ENCODE results near the gene LDHD. TPM values are rescaled to one million over a fixed set of nuclear protein-coding genes. Genes with fewer than 3 reads are reported as not detected.

Gene LDHD
- total and polyA plus RNA-seq, 2 of the 8 experiments (the other 6 are each of a cell fraction or from before 2014, with no cell fraction given) = 14.9 to 18.2 TPM

- H3K27me3 ChIP-seq (replicated peaks in 1 of 4; ENCODE audit: control insufficient read depth in 3 of 4, extremely low read depth in 1 of 4, insufficient read depth in 3 of 4, low read length in 3 of 4) = no peaks in the 10 kb centered on the region
- DNase-seq (ENCODE audit: low read depth in 1 of 2, low spot score in 2 of 2) (no peak), FAIRE-seq (no peak)
- no peak overlapping the region for H2BK15ac ChIP-seq (ENCODE audit: low read length)
- H3K79me2 ChIP-seq (ENCODE audit: control insufficient read depth in 1 of 2, insufficient read depth in 2 of 2, low read length in 2 of 2) = peaks cover 0 to 7% of the 10 kb centered on the region in 2 experiments; a peak in 1 of 4 replicates
- H3K27ac ChIP-seq (ENCODE audit: low read depth, low read length) = no peak overlapping the region
- H3K4me3 ChIP-seq (ENCODE audit: extremely low read depth in 1 of 4, insufficient read depth in 2 of 4, low read depth in 3 of 4, low read length in 4 of 4) = no peak overlapping the region
- peaks cover 4% of the 10 kb centered on the region for H3K79me1 ChIP-seq (ENCODE audit: low read depth, low read length)
- H3K4me2 ChIP-seq (ENCODE audit: insufficient read depth in 1 of 2, low read depth in 2 of 2, low read length in 2 of 2) = no peak overlapping the region
- no peak overlapping the region for H3K23ac ChIP-seq (ENCODE audit: insufficient read length)
- H3K18ac ChIP-seq (ENCODE audit: extremely low read depth, low read length) = no peak overlapping the region
- CTCF ChIA-PET (ENCODE audit: partially characterized antibody) = interaction anchor here (6.8 to 16.3 kb wide), 3 partner anchors 8 to 112 kb away, joined by 90 to 171 read pairs (median 133); partner anchors contain the start of gene ZNRF1
- 95% methylated on average over 10 of the region's 10 CpGs; no CpG with 5 or more reads in 1 of the 2 experiments for WGBS, 2 experiments (ENCODE audit: extremely low coverage in 1 of 2, insufficient coverage in 1 of 2, insufficient read length in 1 of 2, insufficient replicate concordance in 2 of 2, low coverage in 1 of 2, low lambda C conversion rate in 2 of 2, missing lambda C conversion rate in 1 of 2)
- H3K9me3 ChIP-seq (ENCODE audit: insufficient read depth in 2 of 2, low read depth in 1 of 2, low read length in 1 of 2) = no peaks in the 10 kb centered on the region
- no peak overlapping the region for H4K5ac ChIP-seq (ENCODE audit: insufficient read length, low read depth, low read length)
- no peak overlapping the region for H2BK12ac ChIP-seq (ENCODE audit: low read depth, low read length)
- H4K91ac ChIP-seq (replicated peaks; ENCODE audit: insufficient read length, low read length) = no peak overlapping the region
- no peak overlapping the region for H2BK5ac ChIP-seq (ENCODE audit: low read depth, low read length)
- POLR2A ChIA-PET (ENCODE audit: partially characterized antibody) = interaction anchor here (5.7 to 6.0 kb wide), 2 partner anchors 8 to 13 kb away, joined by 37 to 42 read pairs; no protein-coding TSS in a partner anchor
- H3K4me1 ChIP-seq (replicated peaks in 1 of 4; ENCODE audit: control insufficient read depth in 3 of 4, insufficient read depth in 4 of 4, low read length in 3 of 4) = peaks cover 9 to 37% (median 27%) of the 10 kb centered on the region in 4 experiments
- TF ChIP-seq POLR2A (IDR thresholded peaks at IDR 0.05; ENCODE audit: control extremely low read depth in 1 of 2, low read depth in 2 of 2, low read length in 2 of 2) = no peak
- no peak for TF ChIP-seq RFX5 (IDR thresholded peaks at IDR 0.05; ENCODE audit: borderline replicate concordance, low read depth, low read length)
- no peak for TF ChIP-seq TBP (IDR thresholded peaks at IDR 0.05; ENCODE audit: low read depth, low read length)
- no peak for TF ChIP-seq TCF12 (IDR thresholded peaks at IDR 0.05; ENCODE audit: low read depth, low read length)
- TF ChIP-seq NANOG (IDR thresholded peaks at IDR 0.05; ENCODE audit: insufficient read depth, low read depth, low read length, poor library complexity, severe bottlenecking) = no peak
- TF ChIP-seq SIX5 (IDR thresholded peaks at IDR 0.05; ENCODE audit: low read depth, low read length) = no peak
- no peak for TF ChIP-seq SP1 (IDR thresholded peaks at IDR 0.05; ENCODE audit: low read depth, low read length)
- no peak for TF ChIP-seq MAX (IDR thresholded peaks at IDR 0.05)
- no peak for TF ChIP-seq FOSL1 (IDR thresholded peaks at IDR 0.05; ENCODE audit: insufficient read depth, low read depth, low read length)
- H2AFZ ChIP-seq (ENCODE audit: low read length) = no peak overlapping the region
- no peaks in the 10 kb centered on the region; the same call in 1 of the 2 replicates for H3K23me2 ChIP-seq (ENCODE audit: low read depth, low read length)
- no peak overlapping the region for H3K56ac ChIP-seq (replicated peaks; ENCODE audit: insufficient read length, low read depth, low read length)
- peaks cover 0 to 3% (median 0%) of the 10 kb centered on the region in 4 experiments; a peak in 2 of 8 replicates for H3K36me3 ChIP-seq (ENCODE audit: control insufficient read depth in 2 of 4, insufficient read depth in 4 of 4, low read length in 3 of 4)
- H2AK5ac ChIP-seq (ENCODE audit: low read depth, low read length) = no peak overlapping the region
- no peak overlapping the region for H3K9ac ChIP-seq (replicated peaks in 1 of 4; ENCODE audit: extremely low read depth in 1 of 4, low read depth in 3 of 4, low read length in 3 of 4)
- H4K20me1 ChIP-seq (replicated peaks in 1 of 2; ENCODE audit: control insufficient read depth in 1 of 2, insufficient read depth in 2 of 2, low read length in 2 of 2) = peaks cover 3 to 7% of the 10 kb centered on the region in 2 experiments
- H4K8ac ChIP-seq (ENCODE audit: extremely low read depth, insufficient read depth, low read length) = no peak overlapping the region
- no peak overlapping the region for H2BK20ac ChIP-seq (ENCODE audit: low read length)
- H3K4ac ChIP-seq (replicated peaks; ENCODE audit: insufficient read length, low read depth, low read length) = no peak overlapping the region
- no peak overlapping the region for H3K14ac ChIP-seq (ENCODE audit: insufficient read length)
- H2BK120ac ChIP-seq (replicated peaks; ENCODE audit: low read depth, low read length) = no peak overlapping the region
Measured at GRCh38 chr16:75107505-75107904, 9.1 kb downstream of the LDHD start.

Measured in H1 (cell line).